Parathyroid adenoma (tissue), 2 donors: ENCODE data around the gene RASSF10.

Source experiments
- H2AFZ ChIP-seq: fragments of 300-600 bp; sonication (generic); one replicate; pipeline ENCODE4 v1.7.0; 2017; ENCODE audit warnings: antibody characterized with exemption, mild to moderate bottlenecking
- H3K27ac ChIP-seq: fragments of 300-600 bp; sonication (generic); one replicate; pipeline ENCODE4 v1.7.0; 2017
- H3K27me3 ChIP-seq: fragments of 300-600 bp; sonication (generic); one replicate; pipeline ENCODE4 v1.7.0; 2017; ENCODE audit warnings: low read length; ENCODE audit not compliant: control insufficient read depth, insufficient read depth
- H3K36me3 ChIP-seq: fragments of 300-600 bp; sonication (generic); one replicate; pipeline ENCODE4 v1.7.0; 2017; ENCODE audit warnings: low read length; ENCODE audit not compliant: control insufficient read depth, insufficient read depth
- H3K4me1 ChIP-seq: fragments of 300-600 bp; sonication (generic); one replicate; pipeline ENCODE4 v1.7.0; 2017; ENCODE audit warnings: control low read depth
- H3K4me2 ChIP-seq: fragments of 300-600 bp; sonication (generic); one replicate; pipeline ENCODE4 v1.7.0; 2017; ENCODE audit warnings: low read length
- H3K4me3 ChIP-seq: fragments of 300-600 bp; sonication (generic); one replicate; pipeline ENCODE4 v1.7.0; 2017; ENCODE audit warnings: low read depth, low read length
- H3K79me2 ChIP-seq: fragments of 300-600 bp; sonication (generic); one replicate; pipeline ENCODE4 v1.7.0; 2017; ENCODE audit warnings: control low read depth
- H3K9ac ChIP-seq: fragments of 300-600 bp; sonication (generic); one replicate; pipeline ENCODE4 v1.7.0; 2017; ENCODE audit warnings: mild to moderate bottlenecking
- H3K9me3 ChIP-seq: fragments of 300-600 bp; sonication (generic); one replicate; pipeline ENCODE4 v1.7.0; 2017; ENCODE audit warnings: low read length; ENCODE audit not compliant: control insufficient read depth
- CTCF ChIP-seq: fragments of 300-600 bp; sonication (generic); IDR thresholded peaks from one replicate; pipeline ENCODE4 v1.7.0; 2017; ENCODE audit warnings: antibody characterized with exemption, mild to moderate bottlenecking
- donor health status: primary hyperparathyroidism.

The RASSF10 gene

GRCh38 chr11:13000721-13001120 is 8.4 kb upstream of the RASSF10 start:
- TF ChIP-seq CTCF = no peak
- no peak overlapping the region for H3K9ac ChIP-seq
- no peaks in the 10 kb centered on the region for H3K4me1 ChIP-seq
- H3K79me2 ChIP-seq = no peaks in the 10 kb centered on the region
- no peaks in the 10 kb centered on the region for H3K27me3 ChIP-seq
- no peak overlapping the region for H3K4me2 ChIP-seq
- no peaks in the 10 kb centered on the region for H3K36me3 ChIP-seq
- H3K9me3 ChIP-seq = no peaks in the 10 kb centered on the region
- no peak overlapping the region for H3K27ac ChIP-seq
- H3K4me3 ChIP-seq = no peak overlapping the region
- no peak overlapping the region for H2AFZ ChIP-seq

- no peaks in the 10 kb centered on the region for H3K27me3 ChIP-seq
Observed at GRCh38 chr11:13003736-13004493, 5.2 kb upstream of the RASSF10 start.

GRCh38 chr11:13007182-13008060 is 1.7 kb upstream of the RASSF10 start:
- Histone ChIP-seq H3K4me2 (no peak overlapping the region), H3K4me1 (no peaks in the 10 kb centered on the region), H2AFZ (no peak overlapping the region), H3K9ac (no peak overlapping the region), H3K27ac (no peak overlapping the region), H3K79me2 (no peaks in the 10 kb centered on the region), H3K27me3 (no peaks in the 10 kb centered on the region), H3K9me3 (no peaks in the 10 kb centered on the region), H3K4me3 (no peak overlapping the region), H3K36me3 (no peaks in the 10 kb centered on the region)
- TF ChIP-seq CTCF = no peak

More at GRCh38 chr11:13003736-13004493, 5.2 kb upstream of the RASSF10 start:
- TF ChIP-seq CTCF = no peak
- H3K27ac ChIP-seq = no peak overlapping the region
- H3K4me1 ChIP-seq = no peaks in the 10 kb centered on the region
- no peaks in the 10 kb centered on the region for H3K79me2 ChIP-seq
- H3K36me3 ChIP-seq = no peaks in the 10 kb centered on the region
- no peaks in the 10 kb centered on the region for H3K9me3 ChIP-seq
- H3K4me2 ChIP-seq = no peak overlapping the region
- H3K4me3 ChIP-seq = no peak overlapping the region
- H2AFZ ChIP-seq = no peak overlapping the region
- H3K9ac ChIP-seq = no peak overlapping the region

- H3K9ac ChIP-seq = no peak overlapping the region
- H3K27ac ChIP-seq = no peak overlapping the region
- no peak overlapping the region for H3K4me2 ChIP-seq
- H3K79me2 ChIP-seq = no peaks in the 10 kb centered on the region
- H3K36me3 ChIP-seq = no peaks in the 10 kb centered on the region
- TF ChIP-seq CTCF = no peak
- no peaks in the 10 kb centered on the region for H3K9me3 ChIP-seq
- no peak overlapping the region for H2AFZ ChIP-seq
- H3K27me3 ChIP-seq = no peaks in the 10 kb centered on the region
- no peak overlapping the region for H3K4me3 ChIP-seq
- H3K4me1 ChIP-seq = peaks cover 4% of the 10 kb centered on the region
Observed at GRCh38 chr11:13008061-13008435, 1.1 kb upstream of the RASSF10 start.
